HCEC 1CT (cell line): ENCODE results near the gene GAB2.
"Not testable (repeated sequence)": the region's sequence is repeated elsewhere in the genome, so short reads cannot be mapped to it uniquely, and the experiment has no call there.

Source experiments
- DNase-seq: peaks from one replicate; pipeline ENCODE4 v3.0.0-alpha.2; 2017

The GAB2 gene

DNA sequence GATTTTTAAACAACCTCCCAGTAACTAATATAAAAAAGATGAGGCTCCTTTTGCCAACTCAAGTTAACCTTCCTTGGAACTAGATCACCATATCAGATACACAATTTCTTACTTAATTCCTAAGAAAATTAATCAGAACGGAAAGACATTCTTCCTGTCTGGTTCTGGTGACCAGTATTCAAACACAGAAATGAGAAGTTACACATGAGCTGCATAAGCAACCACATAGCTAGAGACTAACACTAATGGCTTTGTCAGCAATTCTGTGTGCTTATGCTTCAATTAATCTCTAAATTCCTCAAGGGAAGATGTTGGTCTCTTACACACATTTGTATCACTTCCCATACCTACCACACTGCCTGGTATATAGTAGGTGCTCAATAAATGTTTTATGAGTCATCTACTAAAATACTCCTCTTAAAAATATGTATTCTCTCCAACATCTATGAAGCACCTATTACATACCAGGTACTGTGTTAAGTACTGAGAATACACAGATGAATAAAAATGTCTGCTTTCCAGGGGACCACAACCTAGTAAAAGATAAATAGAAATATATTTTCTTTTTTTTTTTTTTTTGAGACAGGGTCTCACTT lies 54.5 kb downstream of the GAB2 start:
- no peak for DNase-seq

DNA sequence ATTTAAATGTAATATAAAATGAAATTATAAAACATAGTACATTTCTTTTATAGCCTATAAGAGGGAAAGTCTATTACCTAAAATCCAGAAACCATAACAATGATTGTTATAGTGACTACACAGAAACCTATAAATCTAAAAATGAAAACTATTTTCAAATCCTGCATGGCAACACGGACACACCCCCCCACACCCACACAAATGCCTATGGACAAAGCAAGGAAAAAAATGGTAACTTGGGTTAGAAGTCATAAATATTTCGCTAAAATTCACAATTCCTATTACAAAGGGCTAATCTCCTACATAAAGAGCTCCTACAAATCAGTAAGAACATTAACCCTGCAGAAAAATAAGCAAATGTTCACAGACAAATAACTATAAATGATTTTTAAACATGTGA lies 56.4 kb downstream of the GAB2 start:
- no peak for DNase-seq

DNA sequence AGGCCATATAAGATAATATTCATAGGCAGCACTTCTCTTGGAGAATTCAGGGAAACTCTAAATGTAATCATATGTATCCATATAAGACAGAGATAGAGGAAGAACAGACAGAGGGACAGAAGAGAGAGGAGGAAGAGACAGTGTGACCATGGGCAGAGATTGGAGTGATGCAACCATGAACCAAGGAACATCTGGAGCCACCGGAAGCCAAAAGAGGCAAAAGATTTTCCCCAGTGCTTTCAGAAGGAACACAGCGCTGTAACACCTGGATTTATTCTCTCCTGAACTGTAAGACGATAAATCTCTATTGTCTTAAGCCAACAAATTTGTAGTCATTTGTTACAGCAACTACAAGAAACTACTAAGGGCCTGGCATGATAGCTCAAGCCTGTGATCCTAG lies 57.7 kb downstream of the GAB2 start:
- DNase-seq: no peak

DNA sequence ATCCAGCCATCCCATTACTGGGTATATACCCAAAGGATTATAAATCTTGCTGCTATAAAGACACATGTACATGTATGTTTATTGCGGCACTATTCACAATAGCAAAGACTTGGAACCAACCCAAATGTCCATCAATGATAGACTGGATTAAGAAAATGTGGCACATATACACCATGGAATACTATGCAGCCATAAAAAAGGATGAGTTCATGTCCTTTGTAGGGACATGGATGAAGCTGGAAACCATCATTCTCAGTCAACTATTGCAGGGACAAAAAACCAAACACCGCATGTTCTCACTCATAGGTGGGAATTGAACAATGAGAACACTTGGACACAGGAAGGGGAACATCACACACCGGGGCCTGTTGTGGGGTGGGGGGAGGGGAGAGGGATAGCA lies 59.7 kb downstream of the GAB2 start:
- not testable (repeated sequence) for DNase-seq

DNA sequence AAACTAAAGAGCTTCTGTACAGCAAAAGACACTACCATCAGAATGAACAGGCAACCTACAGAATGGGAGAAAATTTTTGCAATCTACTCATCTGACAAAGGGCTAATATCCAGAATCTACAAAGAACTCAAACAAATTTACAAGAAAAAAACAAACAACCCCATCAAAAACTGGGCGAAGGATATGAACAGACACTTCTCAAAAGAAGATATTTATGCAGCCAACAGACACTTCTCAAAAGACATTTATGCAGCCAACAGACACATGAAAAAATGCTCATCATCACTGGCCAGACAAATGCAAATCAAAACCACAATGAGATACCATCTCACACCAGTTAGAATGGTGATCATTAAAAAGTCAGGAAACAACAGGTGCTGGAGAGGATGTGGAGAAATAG lies 60.2 kb downstream of the GAB2 start:
- not testable (repeated sequence) for DNase-seq

DNA sequence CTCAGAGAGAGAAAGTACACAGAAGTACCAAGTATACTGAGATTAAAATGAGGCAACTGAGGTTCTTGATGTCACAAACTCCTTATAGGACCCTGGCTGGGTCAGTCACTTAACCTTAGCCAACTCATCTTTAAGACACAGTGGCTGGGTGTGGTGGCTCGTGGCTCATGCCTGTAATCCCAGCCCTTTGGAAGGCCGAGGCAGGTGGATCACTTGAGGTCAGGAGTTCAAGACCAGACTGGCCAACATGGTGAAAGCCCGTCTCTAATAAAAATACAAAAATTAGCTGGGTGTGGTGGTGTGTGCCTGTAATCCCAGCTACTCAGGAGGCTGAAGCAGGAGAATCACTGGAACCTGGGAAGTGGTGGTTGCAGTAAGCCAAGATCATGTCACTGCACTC lies 61.9 kb downstream of the GAB2 start:
- DNase-seq: not testable (repeated sequence)

DNA sequence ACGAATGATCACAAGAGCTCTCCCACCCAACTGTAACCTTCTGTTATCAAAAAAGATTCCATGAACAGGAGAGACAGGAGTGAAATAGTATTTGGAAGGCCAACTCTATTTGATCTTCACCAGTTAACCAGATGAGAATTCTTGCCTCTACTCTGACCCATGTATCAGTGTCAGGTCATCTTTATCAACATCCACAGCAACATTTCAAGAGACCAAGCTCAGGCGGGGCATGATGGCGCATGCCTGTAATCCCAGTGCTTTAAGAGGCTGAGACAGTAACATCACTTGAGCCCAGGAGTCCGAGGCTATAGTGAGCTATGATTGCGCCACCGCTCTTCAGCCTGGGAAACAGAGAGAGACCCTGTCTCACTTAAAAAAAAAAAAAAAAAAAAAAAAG lies 62.3 kb downstream of the GAB2 start:
- DNase-seq: no peak

DNA sequence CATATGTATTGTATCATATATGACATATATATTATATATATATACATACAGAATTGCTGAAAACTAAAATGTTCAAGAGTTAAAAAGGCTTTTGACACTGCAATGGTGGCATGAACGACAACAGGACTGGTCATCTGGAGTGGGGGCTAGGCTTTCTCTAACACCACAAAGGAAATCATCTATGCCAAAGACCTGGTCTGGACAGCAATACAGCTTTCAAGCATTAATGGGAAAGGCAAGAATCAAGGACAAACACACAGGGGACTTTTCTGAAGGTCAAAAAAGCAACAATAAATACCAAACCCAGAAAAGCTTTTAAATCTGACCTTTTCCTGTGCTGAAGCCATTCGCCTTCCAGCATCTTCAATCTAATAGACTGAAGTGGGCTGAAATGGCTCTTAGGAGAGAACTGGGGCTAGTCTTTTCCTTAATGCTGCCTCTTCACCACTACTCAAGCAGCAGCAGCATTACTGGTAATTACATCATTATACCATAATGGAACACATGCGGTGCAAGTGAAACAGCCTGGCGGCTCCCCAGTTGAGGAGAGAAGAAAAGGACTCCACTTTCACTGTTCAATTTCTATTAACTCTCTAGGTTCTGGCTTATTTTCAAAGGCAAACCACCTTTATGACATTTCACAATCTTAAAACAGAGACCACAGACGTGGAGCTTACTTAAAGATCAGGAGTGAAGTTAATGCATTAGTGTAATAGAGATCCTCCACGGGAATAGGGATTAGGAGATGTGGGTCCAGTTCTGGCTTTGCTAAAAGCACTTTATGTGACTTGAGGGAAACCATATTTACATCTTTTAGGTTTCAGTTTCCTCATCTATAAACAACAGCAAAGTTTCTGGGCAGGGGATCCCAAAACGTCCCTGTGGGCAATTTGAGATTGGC lies 63.0 kb downstream of the GAB2 start:
- DNase-seq: no peak

DNA sequence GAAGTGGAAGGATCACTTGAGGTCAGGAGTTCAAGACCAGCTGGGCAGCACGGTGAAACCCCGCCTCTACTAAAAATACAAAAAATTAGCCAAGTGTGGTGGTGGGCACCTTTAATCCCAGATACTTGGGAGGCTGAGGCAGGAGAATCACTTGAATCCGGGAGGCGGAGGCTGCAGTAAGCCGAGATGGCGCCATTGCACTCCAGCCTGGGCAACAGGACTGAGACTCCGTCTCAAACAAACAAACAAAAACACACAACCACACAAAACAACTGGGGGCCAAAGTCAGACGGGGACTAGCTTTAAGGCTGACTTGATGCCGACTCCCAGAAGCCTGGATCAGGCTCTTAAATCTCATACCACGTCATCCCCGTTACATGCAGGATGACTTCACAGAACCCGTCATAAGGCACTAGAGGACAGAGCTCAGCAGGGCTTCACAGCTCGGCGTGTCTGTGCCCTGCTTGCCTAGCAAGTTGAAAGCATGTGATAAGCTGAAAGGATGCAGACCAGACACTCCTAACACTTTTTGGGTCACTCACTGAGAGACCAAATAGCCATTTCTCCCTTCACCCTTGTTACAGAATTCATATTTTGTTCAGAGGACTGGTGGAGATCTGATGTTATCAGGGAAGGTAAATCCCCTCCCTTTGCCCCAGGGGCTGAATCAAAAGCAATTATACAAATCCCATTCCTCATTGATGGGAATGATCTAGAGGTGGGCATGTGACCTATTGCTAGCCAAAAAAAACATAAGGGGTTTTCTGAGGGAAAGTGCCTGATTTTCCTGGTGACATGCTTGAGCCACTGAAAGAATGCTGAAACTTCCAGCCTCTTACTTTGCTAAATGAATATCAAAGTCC lies 65.4 kb downstream of the GAB2 start:
- DNase-seq: no peak

DNA sequence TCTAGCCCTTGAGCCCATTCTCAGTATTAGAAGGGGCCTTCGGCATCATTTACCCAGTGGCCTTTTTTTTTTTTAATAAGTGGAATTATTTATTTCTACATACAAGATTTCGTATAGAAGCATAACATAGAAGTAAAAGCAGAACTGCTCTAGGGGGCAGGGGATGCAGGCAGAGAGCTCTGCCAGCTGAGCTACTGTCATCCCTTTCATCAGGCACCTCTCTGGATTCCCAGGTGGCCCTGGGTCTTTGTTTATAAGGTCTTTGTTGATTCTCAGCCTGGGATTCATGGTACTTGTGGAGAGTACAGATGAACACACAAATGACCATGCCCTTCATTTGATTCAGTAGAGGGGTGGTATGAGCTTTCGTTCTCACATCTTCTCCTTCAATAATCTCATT lies 66.4 kb downstream of the GAB2 start:
- no peak for DNase-seq

DNA sequence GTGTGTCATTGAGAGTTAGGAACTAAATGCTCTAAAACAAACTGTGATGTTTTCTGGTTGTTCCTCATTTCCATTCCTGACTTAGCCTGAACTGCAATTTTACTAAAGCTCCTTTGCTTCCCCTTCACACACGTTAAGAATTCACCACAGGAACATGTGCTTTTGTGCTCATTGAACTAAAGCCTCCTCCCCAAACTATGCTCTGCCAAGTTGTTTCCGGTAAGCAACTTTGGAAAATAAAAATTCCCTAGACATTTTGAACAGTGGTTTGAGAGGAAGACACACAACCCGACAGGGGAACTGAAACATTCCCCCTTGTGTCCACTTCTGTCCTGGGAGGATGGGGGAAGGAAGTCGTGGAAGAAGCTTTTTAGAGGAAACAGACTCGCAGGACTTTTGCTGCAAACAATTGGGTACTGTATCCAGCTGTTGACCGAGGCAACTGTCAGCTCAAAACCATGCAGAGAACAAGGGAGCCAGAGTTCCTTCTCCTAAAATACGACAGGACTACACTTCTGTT lies 66.9 kb downstream of the GAB2 start:
- peak; percentile 34 for DNase-seq

DNA sequence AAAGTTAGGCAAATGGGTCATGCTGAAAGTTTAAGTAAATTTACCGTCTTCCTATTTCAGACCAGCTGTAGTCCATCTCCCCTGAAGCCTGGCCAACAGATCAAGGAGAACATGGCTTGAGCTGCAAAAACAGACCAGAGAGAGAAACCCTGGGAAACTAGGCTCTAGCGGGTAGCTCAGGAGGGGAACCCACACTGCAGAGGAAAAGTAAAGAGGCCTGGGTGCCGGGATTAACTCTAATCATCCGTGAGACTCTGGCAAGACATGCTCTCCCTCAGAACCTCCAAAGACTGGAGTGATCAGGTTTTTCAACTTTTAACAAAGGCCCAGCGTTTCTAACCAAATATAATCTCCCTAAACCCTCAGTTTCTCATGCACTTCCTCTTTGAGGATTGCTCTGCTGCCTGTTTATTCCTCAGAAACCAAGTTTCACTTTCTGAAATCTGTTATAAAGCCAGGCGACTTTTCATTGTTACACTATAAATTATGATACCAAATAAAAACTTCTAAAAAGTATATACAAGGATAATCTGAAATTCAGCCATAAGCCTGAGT lies 67.5 kb downstream of the GAB2 start:
- peak; percentile 25 for DNase-seq

DNA sequence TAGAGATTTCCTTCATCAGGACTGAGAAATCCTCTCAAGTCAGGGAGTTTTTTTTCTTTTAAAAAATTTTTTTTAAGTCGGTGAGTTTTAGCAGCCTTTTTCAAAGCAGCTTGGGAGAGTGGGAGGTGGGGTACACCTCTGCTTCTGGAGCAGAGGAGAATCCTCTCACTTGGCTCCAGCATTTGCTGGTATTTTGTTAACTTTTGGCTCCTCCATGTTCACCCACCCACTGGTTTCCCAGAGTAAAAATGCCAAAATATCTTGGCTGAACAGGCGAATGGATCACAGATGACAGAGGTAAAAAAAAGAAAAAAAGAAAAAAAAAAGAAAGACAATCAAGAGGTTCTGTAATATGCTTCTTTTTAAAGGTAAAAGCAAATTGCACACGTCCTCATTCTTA lies 68.0 kb downstream of the GAB2 start:
- no peak for DNase-seq

DNA sequence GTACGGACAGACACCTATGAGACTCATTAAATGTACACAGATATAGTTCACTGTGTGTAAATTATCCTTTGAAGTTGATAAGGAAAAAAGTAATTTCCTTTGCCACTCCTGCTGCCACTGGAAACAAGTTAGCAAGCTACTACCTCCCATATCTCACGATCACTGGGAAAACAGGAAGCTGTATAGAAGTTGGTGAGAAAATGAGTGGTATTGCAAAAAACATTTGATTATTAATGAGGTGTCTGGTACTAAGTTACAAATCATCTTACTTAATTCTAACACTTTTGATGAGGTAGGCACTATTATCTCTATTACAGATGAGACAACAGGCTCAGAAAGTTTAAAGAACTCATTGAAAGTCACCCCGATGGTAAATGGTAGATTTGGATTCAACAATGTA lies 68.5 kb downstream of the GAB2 start:
- no peak for DNase-seq

DNA sequence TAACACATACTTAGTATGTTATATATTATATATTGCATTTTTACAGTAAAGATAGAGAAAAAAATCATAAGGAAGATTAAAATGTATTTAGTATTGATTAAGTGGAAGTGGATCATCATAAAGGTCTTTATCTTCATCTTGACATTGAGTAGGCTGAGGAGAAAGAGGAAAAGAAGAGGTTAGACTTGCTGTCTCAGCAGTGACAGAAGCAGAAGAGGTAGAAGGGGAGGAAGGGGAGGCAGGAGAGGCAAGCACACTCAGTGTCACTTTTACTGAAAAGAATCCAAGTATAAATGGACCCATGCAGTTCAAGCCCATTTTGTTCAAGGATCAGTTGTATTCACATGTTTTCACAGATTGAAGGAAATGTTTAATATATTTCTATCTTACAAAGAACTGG lies 69.7 kb downstream of the GAB2 start:
- DNase-seq: no peak

DNA sequence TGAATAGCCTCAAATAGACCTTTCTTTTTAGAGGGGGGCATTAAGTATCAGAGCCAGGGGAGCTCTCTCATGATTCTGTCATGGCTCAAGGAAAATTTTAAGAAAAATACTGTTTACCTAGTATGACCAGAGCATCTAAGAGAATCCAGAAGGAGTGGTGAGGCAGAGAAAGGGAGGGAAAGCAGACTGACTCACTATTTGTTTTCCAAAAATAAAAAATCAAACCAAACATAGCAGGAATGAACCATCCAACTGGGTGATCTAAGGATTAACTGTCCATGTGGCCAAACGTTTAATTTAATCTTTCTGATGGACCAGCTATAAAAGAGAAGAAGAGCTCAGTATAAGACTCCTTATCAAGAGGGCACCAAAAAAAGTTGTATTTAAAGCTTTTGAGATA lies 70.8 kb downstream of the GAB2 start:
- DNase-seq: peak; percentile 20

DNA sequence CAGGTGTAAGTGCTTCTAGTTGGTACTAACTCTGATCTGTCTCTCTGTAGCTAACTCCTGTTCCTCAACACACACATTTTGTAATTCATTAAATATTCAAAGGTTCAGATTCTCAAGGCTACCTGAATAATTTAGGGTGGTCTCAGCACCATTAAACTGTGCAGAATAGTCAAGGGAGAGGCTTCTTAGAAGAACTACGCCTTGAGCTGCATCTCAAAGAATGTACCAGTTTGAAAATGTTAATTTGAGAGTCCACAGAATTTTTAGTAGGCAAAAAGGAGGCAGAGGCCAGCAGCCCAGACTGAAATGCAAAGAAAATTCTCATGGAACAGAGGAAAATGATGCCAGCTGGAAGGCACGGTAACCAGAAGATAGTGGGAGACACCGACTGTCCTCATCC lies 72.2 kb downstream of the GAB2 start:
- DNase-seq: no peak

DNA sequence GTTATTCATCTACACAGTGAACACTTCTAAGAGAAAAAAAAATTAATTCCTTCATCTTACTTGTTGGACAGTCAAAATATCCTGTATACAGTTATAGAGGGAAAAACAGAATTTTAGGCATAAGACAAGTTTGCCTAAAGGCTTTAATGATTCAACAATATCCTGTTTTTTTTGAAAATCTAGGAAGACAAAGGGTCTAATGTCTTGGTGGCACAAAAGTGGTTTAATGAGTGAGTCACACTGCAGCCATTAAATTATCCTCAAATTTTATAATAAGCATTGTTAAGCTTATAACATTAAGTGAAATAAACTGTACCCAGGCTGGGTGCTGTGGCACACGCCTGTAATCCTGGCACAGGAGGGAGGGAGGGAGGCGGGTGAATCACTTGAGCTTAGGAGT lies 72.9 kb downstream of the GAB2 start:
- DNase-seq: no peak

DNA sequence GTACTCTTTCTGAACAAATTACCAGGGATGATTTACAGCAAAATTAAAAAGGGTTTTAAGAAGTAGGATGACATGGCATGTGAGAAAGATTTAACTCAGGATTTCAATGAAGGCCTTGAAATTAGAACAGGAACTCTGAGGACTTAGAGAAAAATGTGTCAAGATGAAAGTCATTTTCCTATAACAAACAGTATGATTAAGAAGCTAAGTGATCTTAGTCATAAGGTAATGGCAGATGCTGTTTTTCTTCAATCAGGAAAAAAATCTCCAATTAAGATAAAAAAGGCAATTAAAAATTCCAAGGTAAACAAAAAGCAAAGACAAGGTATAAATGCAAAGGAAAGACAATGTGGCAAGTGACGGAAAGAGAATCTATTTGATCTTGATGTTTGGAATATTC lies 73.5 kb downstream of the GAB2 start:
- DNase-seq: peak; percentile 29

DNA sequence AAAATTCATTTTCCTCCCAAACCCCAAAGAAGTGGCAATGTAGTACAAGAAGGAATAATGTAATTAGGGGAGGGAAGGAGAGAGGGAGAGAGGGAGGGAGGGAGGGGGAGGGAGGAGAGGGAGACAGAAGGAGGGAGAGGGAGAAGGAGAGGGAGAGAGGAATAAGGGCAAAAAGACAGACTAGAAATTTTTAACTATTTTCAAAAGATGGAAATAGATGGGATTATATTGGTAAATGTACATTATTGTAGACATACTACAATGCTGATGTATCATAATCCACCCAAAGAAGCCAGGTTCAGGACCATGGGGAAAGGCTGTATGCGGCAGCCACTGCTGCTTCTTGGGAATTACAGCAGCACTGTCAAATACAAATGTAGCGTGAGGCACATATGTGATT lies 74.3 kb downstream of the GAB2 start:
- DNase-seq: no peak

DNA sequence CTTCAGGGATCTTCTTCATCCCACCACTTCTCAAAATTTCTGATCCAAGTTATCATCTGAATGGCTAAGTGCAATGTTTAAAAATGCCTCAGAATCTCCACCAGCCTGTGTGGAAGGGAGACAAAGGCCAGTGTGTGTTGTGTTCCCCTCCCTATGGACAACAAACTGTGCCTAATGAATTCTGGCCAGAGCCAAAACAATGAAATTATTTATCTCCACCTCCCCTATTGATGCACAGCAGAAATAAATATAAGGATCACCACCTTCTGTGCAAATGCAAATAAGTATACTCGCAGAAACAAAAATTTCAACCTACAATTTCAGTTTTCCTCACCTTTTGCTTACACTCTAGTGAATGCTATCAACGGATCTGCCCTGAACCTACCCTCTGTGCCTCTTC lies 75.8 kb downstream of the GAB2 start:
- no peak for DNase-seq

DNA sequence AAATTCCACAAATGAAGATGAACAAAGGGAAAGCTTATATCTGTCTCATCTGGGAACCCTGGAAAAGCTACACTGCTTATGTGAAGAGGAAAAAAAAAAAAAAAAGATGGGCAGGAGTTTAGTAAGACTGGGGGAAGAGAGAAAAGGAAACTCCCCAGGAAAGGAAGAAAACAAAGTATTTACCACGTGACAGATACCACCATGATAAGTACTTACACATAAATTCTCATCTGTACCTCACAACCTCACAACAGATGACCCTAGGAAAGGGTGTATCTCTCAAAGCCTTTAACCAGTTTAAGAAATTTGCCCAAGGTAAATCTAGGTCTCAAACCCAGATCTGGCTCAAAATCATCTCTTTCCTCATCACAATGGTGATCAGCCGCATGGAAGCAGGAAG lies 77.1 kb downstream of the GAB2 start:
- no peak for DNase-seq

DNA sequence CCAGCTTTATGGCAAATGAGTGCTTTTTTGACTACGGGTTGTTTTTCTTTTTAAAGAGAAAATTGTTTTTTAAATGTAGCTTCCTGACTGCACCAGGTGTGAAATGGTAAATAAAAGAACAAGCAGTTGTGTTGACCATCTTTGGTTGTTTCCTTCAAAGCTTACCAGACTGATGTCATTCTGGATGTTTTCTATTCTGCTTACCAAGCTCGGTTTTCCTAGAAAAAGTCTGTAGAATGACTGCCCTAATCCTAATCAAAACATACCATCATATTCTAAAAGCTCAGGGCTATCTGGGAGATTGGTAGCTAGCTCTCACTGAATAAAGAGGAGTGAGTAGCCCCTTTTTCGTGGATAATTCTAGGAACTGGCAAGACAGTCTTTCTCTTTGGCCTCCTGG lies 77.7 kb downstream of the GAB2 start:
- no peak for DNase-seq
